Dendritic cell treated with granulocyte-macrophage colony-stimulating factor and Interleukin-4, amounts not matched to agents 40 ng/mL and 50 ng/mL, for 4 days (primary cell): Measurements from ENCODE around the gene TSPAN6.
A peak's percentile ranks its signal among the peaks of the same experiment; 100 is the strongest.

Experiments
- H3K27ac Mint-ChIP-seq: one replicate; pipeline ENCODE4 v1.8.0; 2022; ENCODE audit warnings: mild to moderate bottlenecking, mixed read lengths
- H3K27me3 Mint-ChIP-seq: one replicate; pipeline ENCODE4 v1.8.0; 2022; ENCODE audit warnings: mild to moderate bottlenecking, mixed read lengths
- H3K36me3 Mint-ChIP-seq: one replicate; pipeline ENCODE4 v1.8.0; 2022; ENCODE audit warnings: low read depth, mixed read lengths
- H3K4me1 Mint-ChIP-seq: one replicate; pipeline ENCODE4 v1.8.0; 2022; ENCODE audit warnings: low read depth, mixed read lengths
- H3K4me3 Mint-ChIP-seq: one replicate; pipeline ENCODE4 v1.8.0; 2022; ENCODE audit warnings: mild to moderate bottlenecking, moderate library complexity, mixed read lengths
- H3K9me3 Mint-ChIP-seq: one replicate; pipeline ENCODE4 v1.8.0; 2022; ENCODE audit warnings: mixed read lengths
- intact Hi-C: fragments of 100-400 bp; cut with micrococcal nuclease; formaldehyde crosslinking; loops from one replicate; pipeline ENCODE4 v1.15.0; 2022

TSPAN6 gene

GRCh38 chrX:100636321-100636991, at the start of gene TSPAN6:
Gene TSPAN6, minus strand, starts transcription at chrX:100636806. Its CDS starts 112 bp downstream, at chrX:100636694.
- intact Hi-C loops: loop anchor here (2.0 kb wide), 1 partner anchor 124 kb away; no protein-coding TSS in a partner anchor
- H3K4me1 Mint-ChIP-seq: peaks cover 5% of the 10 kb centered on the region
- H3K36me3 Mint-ChIP-seq: no peaks in the 10 kb centered on the region

GRCh38 chrX:100685997-100686305, 49.3 kb upstream of the TSPAN6 start:
- intact Hi-C loops: loop anchor here (1.0 to 10.0 kb wide), 3 partner anchors 82 to 599 kb away; no protein-coding TSS in a partner anchor
- H3K4me1 Mint-ChIP-seq: peaks cover under 1% of the 10 kb centered on the region
- H3K27me3 Mint-ChIP-seq: peaks cover 7% of the 10 kb centered on the region
- no peaks in the 10 kb centered on the region for H3K9me3 Mint-ChIP-seq
- H3K36me3 Mint-ChIP-seq: no peaks in the 10 kb centered on the region
- no peak overlapping the region for H3K4me3 Mint-ChIP-seq
- H3K27ac Mint-ChIP-seq: no peak overlapping the region

More at GRCh38 chrX:100636321-100636991, at the start of gene TSPAN6:
- Mint-ChIP-seq H3K4me3 (peak within 1 kb of the TSS; percentile 68), H3K27me3 (peaks cover 59% of the 10 kb centered on the region), H3K9me3 (no peaks in the 10 kb centered on the region), H3K27ac (no peak within 1 kb of the TSS)

- Mint-ChIP-seq H3K27ac (no peak overlapping the region), H3K27me3 (peaks cover 11% of the 10 kb centered on the region), H3K9me3 (no peaks in the 10 kb centered on the region), H3K4me1 (peaks cover 6% of the 10 kb centered on the region), H3K36me3 (no peaks in the 10 kb centered on the region), H3K4me3 (no peak overlapping the region)
- intact Hi-C loops: loop anchor here (1.0 to 10.0 kb wide), 3 partner anchors 83 to 599 kb away; no protein-coding TSS in a partner anchor
Observed at GRCh38 chrX:100685284-100685996, 48.8 kb upstream of the TSPAN6 start.

- H3K9me3 Mint-ChIP-seq: no peaks in the 10 kb centered on the region
- peaks cover 31% of the 10 kb centered on the region for H3K27me3 Mint-ChIP-seq
- peaks cover 9% of the 10 kb centered on the region for H3K4me1 Mint-ChIP-seq
- no peaks in the 10 kb centered on the region for H3K36me3 Mint-ChIP-seq
- no peak overlapping the region for H3K4me3 Mint-ChIP-seq
- no peak overlapping the region for H3K27ac Mint-ChIP-seq
- intact Hi-C loops: loop anchor here (10.0 kb wide), 2 partner anchors 168 to 602 kb away; no protein-coding TSS in a partner anchor
Observed at GRCh38 chrX:100682939-100683338, 46.3 kb upstream of the TSPAN6 start.

- Mint-ChIP-seq H3K36me3 (no peaks in the 10 kb centered on the region), H3K4me3 (no peak overlapping the region), H3K4me1 (peaks cover 9% of the 10 kb centered on the region), H3K27ac (no peak overlapping the region), H3K9me3 (no peaks in the 10 kb centered on the region), H3K27me3 (peaks cover 36% of the 10 kb centered on the region)
- intact Hi-C loops: loop anchor here (10.0 kb wide), 2 partner anchors 167 to 603 kb away; no protein-coding TSS in a partner anchor
Observed at GRCh38 chrX:100681599-100681998, 45.0 kb upstream of the TSPAN6 start.

GRCh38 chrX:100680756-100681155, 44.1 kb upstream of the TSPAN6 start:
- no peak overlapping the region for H3K27ac Mint-ChIP-seq
- H3K4me3 Mint-ChIP-seq: no peak overlapping the region
- H3K4me1 Mint-ChIP-seq: peaks cover 12% of the 10 kb centered on the region
- no peaks in the 10 kb centered on the region for H3K9me3 Mint-ChIP-seq
- peaks cover 41% of the 10 kb centered on the region for H3K27me3 Mint-ChIP-seq
- intact Hi-C loops: loop anchor here (10.0 kb wide), 2 partner anchors 166 to 604 kb away; no protein-coding TSS in a partner anchor
- H3K36me3 Mint-ChIP-seq: no peaks in the 10 kb centered on the region

GRCh38 chrX:100677611-100678181, 41.1 kb upstream of the TSPAN6 start:
- peaks cover 51% of the 10 kb centered on the region for H3K27me3 Mint-ChIP-seq
- H3K27ac Mint-ChIP-seq: no peak overlapping the region
- intact Hi-C loops: no loop called here
- no peak overlapping the region for H3K4me3 Mint-ChIP-seq
- H3K4me1 Mint-ChIP-seq: peaks cover 34% of the 10 kb centered on the region
- no peaks in the 10 kb centered on the region for H3K9me3 Mint-ChIP-seq
- H3K36me3 Mint-ChIP-seq: no peaks in the 10 kb centered on the region

- peaks cover 59% of the 10 kb centered on the region for H3K27me3 Mint-ChIP-seq
- H3K9me3 Mint-ChIP-seq: no peaks in the 10 kb centered on the region
- no peaks in the 10 kb centered on the region for H3K36me3 Mint-ChIP-seq
- intact Hi-C loops: loop anchor here (5.0 kb wide), 1 partner anchor 93 kb away; no protein-coding TSS in a partner anchor
- H3K4me1 Mint-ChIP-seq: peaks cover 25% of the 10 kb centered on the region
- H3K27ac Mint-ChIP-seq: no peak overlapping the region
- no peak overlapping the region for H3K4me3 Mint-ChIP-seq
Observed at GRCh38 chrX:100674705-100675104, 38.1 kb upstream of the TSPAN6 start.

- no peaks in the 10 kb centered on the region for H3K36me3 Mint-ChIP-seq
Observed at GRCh38 chrX:100673397-100673953, 36.9 kb upstream of the TSPAN6 start.

GRCh38 chrX:100672966-100673365, 36.4 kb upstream of the TSPAN6 start:
- peaks cover 54% of the 10 kb centered on the region for H3K27me3 Mint-ChIP-seq
- H3K4me1 Mint-ChIP-seq: peaks cover 25% of the 10 kb centered on the region
- no peaks in the 10 kb centered on the region for H3K36me3 Mint-ChIP-seq
- no peak overlapping the region for H3K4me3 Mint-ChIP-seq
- intact Hi-C loops: loop anchor here (5.0 kb wide), 1 partner anchor 94 kb away; no protein-coding TSS in a partner anchor
- H3K9me3 Mint-ChIP-seq: no peaks in the 10 kb centered on the region
- H3K27ac Mint-ChIP-seq: no peak overlapping the region

More at GRCh38 chrX:100673397-100673953, 36.9 kb upstream of the TSPAN6 start:
- no peaks in the 10 kb centered on the region for H3K9me3 Mint-ChIP-seq
- intact Hi-C loops: loop anchor here (5.0 kb wide), 1 partner anchor 94 kb away; no protein-coding TSS in a partner anchor
- no peak overlapping the region for H3K4me3 Mint-ChIP-seq
- peaks cover 25% of the 10 kb centered on the region for H3K4me1 Mint-ChIP-seq
- H3K27me3 Mint-ChIP-seq: peaks cover 55% of the 10 kb centered on the region
- H3K27ac Mint-ChIP-seq: no peak overlapping the region

- H3K9me3 Mint-ChIP-seq: no peaks in the 10 kb centered on the region
- intact Hi-C loops: no loop called here
- no peak overlapping the region for H3K4me3 Mint-ChIP-seq
- peaks cover 33% of the 10 kb centered on the region for H3K27me3 Mint-ChIP-seq
- no peak overlapping the region for H3K27ac Mint-ChIP-seq
- peaks cover 6% of the 10 kb centered on the region for H3K4me1 Mint-ChIP-seq
- no peaks in the 10 kb centered on the region for H3K36me3 Mint-ChIP-seq
Observed at GRCh38 chrX:100663642-100664041, 27.0 kb upstream of the TSPAN6 start.

- Mint-ChIP-seq H3K9me3 (no peaks in the 10 kb centered on the region), H3K27me3 (peaks cover 30% of the 10 kb centered on the region), H3K4me1 (peaks cover 7% of the 10 kb centered on the region), H3K27ac (no peak overlapping the region), H3K4me3 (no peak overlapping the region), H3K36me3 (no peaks in the 10 kb centered on the region)
- intact Hi-C loops: no loop called here
Observed at GRCh38 chrX:100662796-100663195, 26.2 kb upstream of the TSPAN6 start.

- H3K27me3 Mint-ChIP-seq: peaks cover 34% of the 10 kb centered on the region
- H3K4me3 Mint-ChIP-seq: no peak overlapping the region
Observed at GRCh38 chrX:100662170-100662569, 25.6 kb upstream of the TSPAN6 start.

More at GRCh38 chrX:100662170-100662569, 25.6 kb upstream of the TSPAN6 start:
- H3K4me1 Mint-ChIP-seq: peaks cover 7% of the 10 kb centered on the region
- H3K27ac Mint-ChIP-seq: no peak overlapping the region
- no peaks in the 10 kb centered on the region for H3K36me3 Mint-ChIP-seq
- intact Hi-C loops: no loop called here
- no peaks in the 10 kb centered on the region for H3K9me3 Mint-ChIP-seq
